Activated naive CD8-positive, alpha-beta T cell (primary cell): ENCODE measurements around the gene RUBCNL.
A peak's percentile ranks its signal among the peaks of the same experiment; 100 is the strongest.

Experiments
- H3K27ac Mint-ChIP-seq: one replicate; pipeline ENCODE4 v1.8.0; 2021; ENCODE audit warnings: mixed read lengths
- H3K27me3 Mint-ChIP-seq: one replicate; pipeline ENCODE4 v1.8.0; 2021; ENCODE audit warnings: mixed read lengths
- H3K36me3 Mint-ChIP-seq: one replicate; pipeline ENCODE4 v1.8.0; 2021; ENCODE audit warnings: mixed read lengths
- H3K4me1 Mint-ChIP-seq: one replicate; pipeline ENCODE4 v1.8.0; 2021; ENCODE audit warnings: low read depth, mixed read lengths
- H3K4me3 Mint-ChIP-seq: one replicate; pipeline ENCODE4 v1.8.0; 2021; ENCODE audit warnings: mild to moderate bottlenecking, mixed read lengths
- H3K9me3 Mint-ChIP-seq: one replicate; pipeline ENCODE4 v1.8.0; 2021; ENCODE audit warnings: low read depth, mixed read lengths

Gene RUBCNL

GRCh38 chr13:46359714-46360113 lies 27.3 kb downstream of the RUBCNL start:
- Mint-ChIP-seq H3K9me3 (peaks cover 2% of the 10 kb centered on the region), H3K36me3 (no peaks in the 10 kb centered on the region), H3K27me3 (no peaks in the 10 kb centered on the region), H3K27ac (no peak overlapping the region), H3K4me3 (no peak overlapping the region), H3K4me1 (peaks cover 8% of the 10 kb centered on the region)

- H3K9me3 Mint-ChIP-seq: peaks cover 5% of the 10 kb centered on the region
- peaks cover 3% of the 10 kb centered on the region for H3K36me3 Mint-ChIP-seq
- no peak overlapping the region for H3K27ac Mint-ChIP-seq
- no peak overlapping the region for H3K4me3 Mint-ChIP-seq
- peaks cover 12% of the 10 kb centered on the region for H3K4me1 Mint-ChIP-seq
- H3K27me3 Mint-ChIP-seq: no peaks in the 10 kb centered on the region
Observed at GRCh38 chr13:46355901-46356590, 31.0 kb downstream of the RUBCNL start.

GRCh38 chr13:46355088-46355468 lies 32.0 kb downstream of the RUBCNL start:
- peaks cover 12% of the 10 kb centered on the region for H3K4me1 Mint-ChIP-seq
- peak overlapping the region; percentile 41 for H3K27ac Mint-ChIP-seq
- no peaks in the 10 kb centered on the region for H3K27me3 Mint-ChIP-seq
- peaks cover 3% of the 10 kb centered on the region for H3K36me3 Mint-ChIP-seq
- H3K4me3 Mint-ChIP-seq: no peak overlapping the region
- H3K9me3 Mint-ChIP-seq: peaks cover 5% of the 10 kb centered on the region

DNA sequence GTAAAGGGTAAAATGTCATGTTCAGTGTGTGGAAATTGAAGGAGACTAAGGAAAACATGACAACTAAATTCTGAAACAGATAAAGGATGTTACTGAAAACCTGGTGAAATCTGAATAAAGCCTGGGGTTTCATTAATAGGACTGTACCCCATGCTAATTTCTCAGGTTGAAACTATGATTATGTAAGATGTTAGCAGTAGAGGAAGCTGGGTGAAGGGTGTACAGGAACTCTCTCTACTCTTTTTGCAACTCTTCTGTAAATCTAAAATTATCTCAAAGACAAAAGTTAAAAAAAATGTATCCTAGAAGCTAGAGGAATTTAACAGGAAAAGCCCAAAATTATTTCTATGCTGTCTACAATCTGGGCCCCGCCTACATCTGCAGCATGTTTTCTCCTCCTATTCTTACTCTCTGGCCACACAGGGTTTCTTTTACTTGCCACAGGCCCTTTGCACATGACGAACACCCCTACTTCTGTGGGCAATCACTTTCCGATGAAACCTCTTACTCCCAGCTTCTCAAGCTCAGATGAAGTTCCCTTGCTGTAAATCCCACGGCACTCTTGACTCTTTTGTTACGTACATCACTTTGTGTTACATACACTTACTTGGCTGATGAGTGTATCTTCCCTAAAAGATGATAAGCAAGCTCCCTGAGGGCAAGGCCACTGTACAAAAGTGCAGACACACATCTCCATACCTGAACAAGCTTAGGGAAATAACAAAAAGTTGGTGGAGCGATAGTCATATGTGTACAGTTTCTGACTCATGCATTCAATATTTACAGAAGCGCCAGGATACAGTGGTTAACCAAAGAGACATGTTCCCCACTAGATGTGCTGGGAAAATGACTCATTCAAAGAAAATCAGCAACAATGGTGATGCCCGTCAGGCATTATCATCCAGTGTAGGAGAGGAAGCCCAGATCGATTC lies 32.6 kb downstream of the RUBCNL start:
- H3K4me3 Mint-ChIP-seq: no peak overlapping the region
- peak overlapping the region; percentile 41 for H3K27ac Mint-ChIP-seq
- H3K9me3 Mint-ChIP-seq: peaks cover 5% of the 10 kb centered on the region
- H3K36me3 Mint-ChIP-seq: peaks cover 3% of the 10 kb centered on the region
- no peaks in the 10 kb centered on the region for H3K27me3 Mint-ChIP-seq
- peaks cover 12% of the 10 kb centered on the region for H3K4me1 Mint-ChIP-seq

DNA sequence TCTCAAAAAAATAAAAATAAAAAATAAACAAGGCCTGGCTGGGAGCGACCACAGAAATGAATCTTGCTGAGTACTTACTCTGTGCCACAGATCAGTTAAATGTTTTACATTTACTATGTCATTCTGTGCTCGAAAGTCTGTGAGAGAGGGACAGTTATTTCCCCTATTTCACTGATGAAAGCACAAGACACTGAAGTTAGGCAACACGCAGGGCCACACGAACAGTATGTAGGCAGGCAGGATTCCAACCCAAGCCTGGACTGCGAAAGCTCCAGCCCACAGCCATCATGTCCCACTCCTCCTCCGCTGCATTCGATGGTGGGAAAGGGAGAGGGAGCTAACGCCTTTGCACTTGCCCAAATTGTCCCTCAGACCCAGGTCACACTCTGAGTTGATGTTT lies 34.2 kb downstream of the RUBCNL start:
- Mint-ChIP-seq H3K4me1 (peaks cover 12% of the 10 kb centered on the region), H3K27ac (no peak overlapping the region), H3K4me3 (no peak overlapping the region), H3K27me3 (no peaks in the 10 kb centered on the region), H3K36me3 (peaks cover 3% of the 10 kb centered on the region), H3K9me3 (peaks cover 5% of the 10 kb centered on the region)

DNA sequence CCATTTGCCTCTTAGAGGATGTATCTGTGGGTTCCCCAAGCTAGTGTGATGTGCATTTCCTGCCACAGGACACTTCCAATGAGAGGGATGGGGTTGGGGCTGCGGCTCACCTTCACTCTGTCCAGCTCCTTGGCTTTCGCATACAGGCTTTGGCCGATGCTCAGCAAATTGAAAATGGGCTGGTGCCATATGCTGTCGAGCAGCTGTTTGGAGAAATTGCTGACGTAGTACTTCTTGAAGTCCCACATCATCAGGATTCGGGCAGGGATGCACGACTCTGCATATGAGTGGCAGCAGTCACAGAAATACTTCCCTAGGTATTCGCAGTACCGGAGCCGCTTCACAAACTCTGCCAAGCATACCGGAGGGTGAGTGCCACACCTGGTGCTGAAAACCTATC lies 37.0 kb downstream of the RUBCNL start:
- no peak overlapping the region for H3K27ac Mint-ChIP-seq
- peaks cover 5% of the 10 kb centered on the region for H3K9me3 Mint-ChIP-seq
- no peak overlapping the region for H3K4me3 Mint-ChIP-seq
- H3K36me3 Mint-ChIP-seq: peaks cover 3% of the 10 kb centered on the region
- peaks cover 7% of the 10 kb centered on the region for H3K4me1 Mint-ChIP-seq
- no peaks in the 10 kb centered on the region for H3K27me3 Mint-ChIP-seq

GRCh38 chr13:46348961-46349360 lies 38.1 kb downstream of the RUBCNL start:
- Mint-ChIP-seq H3K27ac (no peak overlapping the region), H3K4me1 (no peaks in the 10 kb centered on the region), H3K27me3 (no peaks in the 10 kb centered on the region), H3K9me3 (no peaks in the 10 kb centered on the region), H3K36me3 (no peaks in the 10 kb centered on the region), H3K4me3 (no peak overlapping the region)

GRCh38 chr13:46347277-46347676 lies 39.8 kb downstream of the RUBCNL start:
- Mint-ChIP-seq H3K4me1 (peaks cover 4% of the 10 kb centered on the region), H3K4me3 (no peak overlapping the region), H3K9me3 (no peaks in the 10 kb centered on the region), H3K36me3 (no peaks in the 10 kb centered on the region), H3K27ac (no peak overlapping the region), H3K27me3 (no peaks in the 10 kb centered on the region)

DNA sequence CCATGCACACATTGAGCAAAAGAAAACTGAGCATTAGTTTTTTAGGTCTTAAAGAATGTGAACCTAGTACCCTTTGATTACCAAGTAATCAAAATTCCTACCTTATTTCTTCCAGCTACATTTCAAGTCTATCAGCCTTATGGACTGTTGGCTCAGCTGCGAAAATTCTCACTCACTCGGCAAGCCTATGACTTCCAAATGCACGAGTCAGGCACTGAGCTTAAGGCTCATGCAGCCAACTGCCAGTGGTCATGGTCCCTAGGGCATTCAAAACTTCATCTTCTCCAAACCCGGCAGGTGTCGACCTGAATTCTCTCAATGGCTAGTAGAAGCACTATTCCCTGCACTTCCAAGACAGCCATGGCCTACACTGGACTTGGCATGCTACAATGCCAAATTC lies 41.2 kb downstream of the RUBCNL start:
- no peaks in the 10 kb centered on the region for H3K36me3 Mint-ChIP-seq
- H3K4me1 Mint-ChIP-seq: peaks cover 17% of the 10 kb centered on the region
- no peak overlapping the region for H3K27ac Mint-ChIP-seq
- H3K27me3 Mint-ChIP-seq: no peaks in the 10 kb centered on the region
- H3K4me3 Mint-ChIP-seq: no peak overlapping the region
- H3K9me3 Mint-ChIP-seq: no peaks in the 10 kb centered on the region

DNA sequence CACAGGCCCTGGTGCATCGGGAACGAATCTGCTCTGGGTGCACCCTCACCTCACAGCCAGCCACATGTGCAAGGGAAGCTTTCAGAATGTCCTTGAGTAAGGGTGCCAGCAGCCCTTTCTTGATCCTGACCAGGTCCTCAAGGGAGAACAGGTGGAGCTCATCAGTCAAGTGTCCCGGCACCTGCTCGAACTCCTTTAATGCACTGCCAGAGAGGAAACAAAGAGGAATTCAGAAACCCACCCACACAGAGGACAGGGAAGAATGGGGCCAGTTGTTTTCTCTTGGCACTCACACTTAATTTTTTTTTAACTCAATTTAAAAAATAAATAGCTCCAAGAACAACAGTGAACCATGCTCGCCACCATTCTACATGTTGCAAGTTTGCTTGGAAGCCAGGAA lies 41.7 kb downstream of the RUBCNL start:
- Mint-ChIP-seq H3K4me1 (peaks cover 21% of the 10 kb centered on the region), H3K36me3 (no peaks in the 10 kb centered on the region), H3K4me3 (no peak overlapping the region), H3K9me3 (no peaks in the 10 kb centered on the region), H3K27me3 (no peaks in the 10 kb centered on the region), H3K27ac (no peak overlapping the region)

DNA sequence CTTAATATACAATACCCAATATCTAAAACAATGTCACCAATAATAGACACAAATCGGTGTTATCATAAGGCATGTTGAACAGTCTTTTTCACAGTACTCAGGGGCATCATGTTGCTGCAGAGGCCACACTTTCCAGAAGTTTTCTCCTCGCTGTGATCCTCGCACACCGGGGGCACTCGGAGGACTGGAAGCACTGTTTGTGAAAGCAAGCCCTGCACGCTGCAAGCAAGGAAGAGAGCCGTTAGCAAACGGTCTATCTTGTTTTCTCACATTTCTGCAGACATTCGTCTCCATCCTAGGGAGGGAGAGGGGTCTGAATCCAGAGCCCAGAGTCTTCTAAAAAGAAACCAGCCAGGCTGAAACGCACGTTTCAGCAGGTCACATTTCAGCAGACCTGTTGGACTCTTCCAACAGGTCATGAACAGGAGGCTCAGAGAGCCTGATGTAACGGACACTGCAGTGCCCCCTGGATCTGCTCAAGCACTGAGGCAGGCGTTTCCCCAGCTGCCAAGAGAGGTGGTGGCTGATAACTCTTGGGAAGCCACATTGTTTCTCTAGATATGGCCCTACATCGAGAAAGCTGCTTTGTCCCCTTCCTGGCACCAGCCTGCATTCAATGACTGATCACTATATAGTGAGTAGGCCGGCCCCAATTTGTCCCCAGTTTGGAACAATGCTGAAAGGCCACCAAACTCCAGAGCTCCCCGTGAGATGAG lies 43.6 kb downstream of the RUBCNL start:
- peaks cover 31% of the 10 kb centered on the region for H3K4me1 Mint-ChIP-seq
- no peaks in the 10 kb centered on the region for H3K9me3 Mint-ChIP-seq
- H3K36me3 Mint-ChIP-seq: no peaks in the 10 kb centered on the region
- no peak overlapping the region for H3K27ac Mint-ChIP-seq
- H3K4me3 Mint-ChIP-seq: no peak overlapping the region
- H3K27me3 Mint-ChIP-seq: no peaks in the 10 kb centered on the region

DNA sequence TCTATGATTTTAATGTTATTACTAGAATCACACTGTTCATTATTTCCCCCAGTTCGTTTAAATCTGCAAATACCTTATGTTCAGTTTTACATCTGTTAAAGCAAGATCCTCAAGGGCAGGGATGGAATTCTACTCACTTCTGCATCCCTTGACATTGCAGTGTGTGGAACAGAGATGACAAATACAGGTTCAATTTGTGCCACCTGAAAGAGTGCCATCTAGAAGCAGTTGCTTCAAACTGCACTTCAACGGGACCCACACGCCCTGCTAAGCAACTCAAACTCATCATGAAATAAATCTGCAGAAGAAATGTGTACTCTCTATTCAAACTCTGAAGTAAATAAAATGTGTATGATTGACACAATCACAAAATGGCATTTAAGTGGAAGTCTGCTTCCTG lies 44.5 kb downstream of the RUBCNL start:
- Mint-ChIP-seq H3K27ac (no peak overlapping the region), H3K9me3 (no peaks in the 10 kb centered on the region), H3K36me3 (no peaks in the 10 kb centered on the region), H3K4me1 (peaks cover 31% of the 10 kb centered on the region), H3K4me3 (no peak overlapping the region), H3K27me3 (no peaks in the 10 kb centered on the region)

- Mint-ChIP-seq H3K36me3 (peaks cover 3% of the 10 kb centered on the region), H3K9me3 (peaks cover 5% of the 10 kb centered on the region), H3K27me3 (no peaks in the 10 kb centered on the region), H3K4me1 (peaks cover 31% of the 10 kb centered on the region), H3K27ac (peak overlapping the region; percentile 87), H3K4me3 (peak overlapping the region; percentile 61)
Observed at GRCh38 chr13:46341112-46341711, 45.8 kb downstream of the RUBCNL start.

GRCh38 chr13:46340631-46341111 lies 46.4 kb downstream of the RUBCNL start:
- Mint-ChIP-seq H3K27me3 (no peaks in the 10 kb centered on the region), H3K4me1 (peaks cover 31% of the 10 kb centered on the region), H3K4me3 (peak overlapping the region; percentile 61), H3K9me3 (peaks cover 5% of the 10 kb centered on the region), H3K36me3 (peaks cover 3% of the 10 kb centered on the region), H3K27ac (peak overlapping the region; percentile 87)
